ENCODE results near the gene PRR36. TPM values are rescaled to one million over a fixed set of nuclear protein-coding genes. Genes with fewer than 3 reads are reported as not detected.
"Not testable (repeated sequence)": the region's sequence is repeated elsewhere in the genome, so short reads cannot be mapped to it uniquely, and the experiment has no call there.

The PRR36 gene
- polyA plus RNA-seq, 3 donors: 4.2 to 4.5 (median 4.3) TPM

- DNase-seq (ENCODE audit: low read depth in 3 of 3, low spot score in 2 of 3): no peak
These were observed 26.7 kb upstream of the PRR36 start for GRCh38 chr19:7900931-7901330.

- DNase-seq (ENCODE audit: low read depth in 3 of 3, low spot score in 2 of 3): no peak
These were observed 26.2 kb upstream of the PRR36 start for GRCh38 chr19:7900401-7900870.

DNA sequence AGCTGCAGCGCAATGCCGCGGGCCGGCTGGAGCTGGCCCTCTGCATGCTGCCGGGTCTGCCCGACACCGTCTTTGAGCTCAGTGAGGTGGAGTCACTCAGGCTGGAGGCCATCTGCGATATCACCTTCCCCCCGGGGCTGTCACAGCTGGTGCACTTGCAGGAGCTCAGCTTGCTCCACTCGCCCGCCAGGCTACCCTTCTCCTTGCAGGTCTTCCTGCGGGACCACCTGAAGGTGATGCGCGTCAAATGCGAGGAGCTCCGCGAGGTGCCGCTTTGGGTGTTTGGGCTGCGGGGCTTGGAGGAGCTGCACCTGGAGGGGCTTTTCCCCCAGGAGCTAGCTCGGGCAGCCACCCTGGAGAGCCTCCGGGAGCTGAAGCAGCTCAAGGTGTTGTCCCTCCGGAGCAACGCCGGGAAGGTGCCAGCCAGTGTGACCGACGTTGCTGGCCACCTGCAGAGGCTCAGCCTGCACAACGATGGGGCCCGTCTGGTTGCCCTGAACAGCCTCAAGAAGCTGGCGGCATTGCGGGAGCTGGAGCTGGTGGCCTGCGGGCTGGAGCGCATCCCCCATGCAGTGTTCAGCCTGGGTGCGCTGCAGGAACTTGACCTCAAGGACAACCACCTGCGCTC, 25.7 kb upstream of the PRR36 start:
- no peak for DNase-seq (ENCODE audit: low read depth in 3 of 3, low spot score in 2 of 3)

DNA sequence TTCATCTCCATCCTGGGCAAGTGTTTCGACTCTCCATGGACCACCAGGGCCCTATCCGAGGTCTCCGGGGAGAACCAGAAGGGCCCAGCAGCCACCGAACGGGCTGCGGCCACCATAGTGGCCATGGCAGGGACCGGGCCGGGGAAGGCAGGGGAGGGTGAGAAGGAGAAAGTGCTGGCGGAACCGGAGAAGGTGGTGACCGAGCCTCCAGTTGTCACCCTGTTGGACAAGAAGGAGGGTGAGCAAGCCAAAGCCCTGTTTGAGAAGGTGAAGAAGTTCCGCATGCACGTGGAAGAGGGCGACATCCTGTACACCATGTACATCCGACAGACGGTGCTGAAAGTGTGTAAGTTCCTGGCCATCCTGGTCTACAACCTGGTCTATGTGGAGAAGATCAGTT, 24.8 kb upstream of the PRR36 start:
- no peak for DNase-seq (ENCODE audit: low read depth in 3 of 3, low spot score in 2 of 3)

DNA sequence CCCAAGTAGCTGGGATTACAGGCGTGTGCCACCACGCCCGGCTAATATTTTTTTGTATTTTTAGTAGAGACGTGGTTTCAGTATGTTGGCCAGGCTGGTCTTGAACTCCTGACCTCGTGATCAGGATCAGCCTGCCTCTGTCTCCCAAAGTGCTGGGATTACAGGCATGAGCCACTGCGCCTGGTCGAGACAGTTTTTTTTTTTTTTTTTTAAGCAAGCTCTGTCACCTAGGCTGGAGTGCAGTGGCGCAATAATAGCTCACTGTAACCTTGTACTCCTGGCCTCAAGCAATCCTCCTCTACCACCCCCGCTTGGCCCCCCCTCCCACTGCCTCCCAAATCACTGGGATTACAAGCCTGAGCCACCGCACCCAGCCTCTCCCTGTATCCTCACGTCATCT, 23.1 kb upstream of the PRR36 start:
- no peak for DNase-seq (ENCODE audit: low read depth in 3 of 3, low spot score in 2 of 3)

DNA sequence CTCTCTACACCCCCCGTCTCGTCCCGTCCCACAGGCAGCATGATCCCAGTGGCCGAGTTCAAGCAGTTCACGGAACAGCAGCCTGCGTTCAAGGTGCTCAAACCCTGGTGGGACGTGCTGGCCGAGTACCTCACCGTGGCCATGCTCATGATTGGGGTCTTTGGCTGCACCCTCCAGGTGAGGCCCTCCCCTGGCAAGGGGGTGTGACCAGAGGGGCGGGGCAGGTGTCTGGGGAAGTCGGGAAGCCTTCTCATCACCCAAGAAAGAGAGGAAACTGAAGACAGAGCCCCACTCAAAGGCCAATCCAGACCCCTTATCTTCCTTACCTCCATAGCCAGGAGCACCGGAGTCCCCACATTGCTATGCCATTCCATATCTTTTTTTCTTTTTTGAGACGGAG, 21.4 kb upstream of the PRR36 start:
- DNase-seq (ENCODE audit: low read depth in 3 of 3, low spot score in 2 of 3): no peak

DNA sequence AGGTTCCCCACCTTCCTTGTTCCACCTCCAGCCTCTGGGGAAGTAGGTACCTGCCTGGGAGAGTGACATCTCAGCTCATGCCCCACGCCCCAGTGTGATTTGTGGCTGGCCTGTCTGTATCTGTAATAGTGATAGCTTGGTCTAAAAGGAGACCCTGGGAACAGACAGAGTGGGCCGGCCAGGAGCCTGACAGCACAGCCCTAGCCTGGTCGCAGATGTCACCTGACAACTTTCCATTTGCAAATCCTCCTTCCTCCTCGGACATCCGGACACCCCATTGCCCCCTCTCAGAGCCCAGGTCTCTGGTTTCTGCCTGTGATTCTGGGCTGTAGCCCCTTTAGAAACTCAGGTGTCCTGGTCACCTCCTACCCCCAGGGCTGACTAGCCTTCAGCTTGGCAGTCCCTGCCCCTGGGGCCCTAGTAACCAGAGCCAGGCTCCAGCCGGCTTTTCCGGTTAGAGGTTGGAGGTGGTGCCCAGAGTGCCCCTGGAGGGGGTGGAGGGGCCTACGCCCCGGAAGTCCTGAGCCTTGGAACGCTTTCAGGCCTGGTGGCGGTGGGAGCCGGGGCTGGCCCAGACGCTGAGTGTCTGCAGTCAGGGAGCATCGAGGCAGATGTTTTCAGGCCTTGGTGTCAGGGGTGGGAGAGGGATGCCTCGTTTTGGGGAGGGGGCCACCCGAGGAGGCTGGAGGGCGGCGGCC, 20.6 kb upstream of the PRR36 start:
- DNase-seq (ENCODE audit: low read depth in 3 of 3, low spot score in 2 of 3): no peak

DNA sequence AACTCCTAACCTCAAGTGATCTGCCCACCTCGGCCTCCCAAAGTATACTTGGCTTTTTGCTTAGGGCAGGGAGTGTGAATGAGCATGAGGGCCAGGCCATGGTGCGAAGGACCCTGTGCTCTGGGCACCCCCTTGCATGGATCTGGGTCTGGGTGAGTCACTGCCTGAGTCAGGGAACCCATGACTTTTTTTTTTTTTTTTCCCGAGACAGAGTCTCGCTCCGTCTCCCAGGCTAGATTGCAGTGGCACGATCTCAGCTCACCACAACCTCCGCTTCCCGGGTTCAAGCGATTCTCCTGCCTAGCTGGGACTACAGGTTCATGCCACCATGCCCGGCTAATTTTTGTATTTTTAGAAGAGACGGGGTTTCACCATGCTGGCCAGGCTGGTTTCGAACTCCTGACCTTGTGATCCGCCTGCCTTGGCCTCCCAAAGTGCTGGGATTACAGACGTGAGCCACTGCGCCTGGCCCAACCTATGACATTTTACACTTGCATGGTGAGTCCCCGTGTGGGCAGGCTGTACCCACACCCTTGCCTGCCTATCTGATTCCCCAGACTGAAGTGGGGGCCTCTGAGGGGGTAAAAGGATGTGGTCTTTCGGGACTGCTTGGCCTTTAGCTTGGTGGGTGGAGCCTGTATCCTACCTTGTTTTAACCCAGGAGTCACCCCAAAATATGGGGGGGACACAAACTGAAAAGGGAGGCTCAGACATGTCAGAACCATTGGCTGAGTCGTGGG, 19.3 kb upstream of the PRR36 start:
- DNase-seq (ENCODE audit: low read depth in 3 of 3, low spot score in 2 of 3): not testable (repeated sequence)

GRCh38 chr19:7888826-7889217, 14.6 kb upstream of the PRR36 start:
- no peak for DNase-seq (ENCODE audit: low read depth in 3 of 3, low spot score in 2 of 3)

DNA sequence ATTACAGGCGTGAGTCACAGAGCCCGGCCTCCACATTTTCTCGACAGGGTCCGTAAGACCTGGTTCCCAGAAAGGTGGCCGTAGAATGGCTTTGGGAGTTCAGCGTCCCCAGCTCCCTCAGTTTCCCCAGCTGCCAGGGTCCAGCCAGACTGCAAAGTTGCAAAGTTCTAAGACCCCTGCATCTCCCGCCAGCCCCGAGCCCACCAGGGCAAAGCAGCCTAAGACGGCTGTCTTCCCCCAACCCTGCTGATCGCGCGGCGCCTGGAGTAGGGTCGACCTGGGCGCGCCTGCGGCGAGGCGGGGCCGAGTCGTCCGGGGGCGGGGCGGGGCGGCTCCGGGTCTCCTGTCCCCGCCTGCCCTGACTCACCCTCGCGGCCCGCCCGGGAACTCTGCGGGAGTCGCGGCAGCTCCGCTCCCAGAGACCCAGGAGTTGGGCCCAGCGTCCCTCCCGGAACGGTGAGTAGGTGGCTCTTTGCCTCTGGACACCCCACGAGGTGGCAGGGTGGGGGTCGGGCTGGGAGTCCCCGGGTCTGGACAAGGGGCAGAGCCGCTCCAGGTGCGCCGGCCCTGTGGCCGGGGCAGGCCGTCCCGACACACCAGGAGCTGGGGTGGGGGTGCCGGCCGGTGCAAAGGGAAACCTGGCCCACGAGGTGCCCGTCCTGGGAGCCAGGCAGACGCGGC, 14.1 kb upstream of the PRR36 start, which contains the start of gene LRRC8E:
Gene LRRC8E (plus strand): TSS at position 366 of the 681 bp plus-strand sequence. CDS start 7,094 bp downstream, outside the sequence.
- no peak for DNase-seq (ENCODE audit: low read depth in 3 of 3, low spot score in 2 of 3)

DNA sequence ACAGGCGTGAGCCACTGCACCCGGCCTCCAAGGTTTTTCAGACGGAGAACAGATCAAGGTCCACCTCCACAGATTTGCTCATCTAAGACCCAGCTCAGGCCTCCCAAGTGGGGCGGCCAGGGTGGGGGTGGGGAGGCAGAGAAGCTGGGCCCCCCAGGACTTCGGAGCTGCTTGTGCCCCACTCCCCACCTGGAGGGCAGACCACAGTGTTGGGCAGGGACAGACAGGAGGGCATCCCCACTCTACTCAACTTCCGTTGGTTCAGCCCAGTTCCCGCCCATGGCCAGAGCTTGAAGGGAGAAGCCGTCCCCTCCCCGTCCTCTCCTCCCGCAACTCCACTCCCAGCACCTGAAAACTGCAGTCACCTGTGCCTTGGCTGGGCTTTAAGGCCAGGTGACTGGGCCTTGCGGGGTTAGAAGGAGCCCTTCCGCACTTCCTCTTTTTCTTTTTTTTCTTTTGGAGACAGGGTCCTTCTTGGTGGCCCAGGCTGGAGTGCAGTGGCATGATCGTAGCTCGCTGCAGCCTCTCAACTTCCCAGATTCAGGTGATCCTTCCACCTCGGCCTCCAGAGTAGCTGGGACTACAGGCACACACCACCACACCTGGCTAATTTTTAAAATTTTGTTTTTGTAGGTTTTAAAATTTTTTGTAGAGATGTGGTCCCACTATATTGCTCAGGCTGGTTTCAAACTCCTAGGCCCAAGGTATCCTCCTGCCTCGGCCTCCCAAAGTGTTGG, 13.4 kb upstream of the PRR36 start:
- DNase-seq (ENCODE audit: low read depth in 3 of 3, low spot score in 2 of 3): no peak

DNA sequence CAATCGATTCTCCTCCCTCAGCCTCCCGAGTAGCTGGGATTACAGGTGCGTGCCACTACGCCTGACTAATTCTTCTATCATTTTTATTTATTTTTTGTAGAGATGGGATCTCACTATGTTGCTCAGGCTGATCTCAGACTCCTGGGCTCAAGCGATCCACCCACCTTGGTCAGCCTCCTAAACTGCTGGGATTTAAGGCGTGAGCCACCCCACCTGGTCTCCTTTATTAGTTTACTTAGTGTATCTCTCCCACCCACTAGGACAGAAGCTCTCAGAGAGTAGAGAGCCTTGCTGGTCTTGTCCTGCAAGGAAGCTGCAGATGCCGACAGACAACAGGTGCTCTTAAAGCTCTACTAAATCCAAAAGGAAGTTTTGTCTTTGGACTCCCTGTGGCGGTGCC, 11.6 kb upstream of the PRR36 start:
- no peak for DNase-seq (ENCODE audit: low read depth in 3 of 3, low spot score in 2 of 3)

GRCh38 chr19:7883796-7884570, 9.8 kb upstream of the PRR36 start:
- DNase-seq (ENCODE audit: low read depth in 3 of 3, low spot score in 2 of 3): no peak

GRCh38 chr19:7883105-7883504, 8.9 kb upstream of the PRR36 start:
- no peak for DNase-seq (ENCODE audit: low read depth in 3 of 3, low spot score in 2 of 3)

- DNase-seq (ENCODE audit: low read depth in 3 of 3, low spot score in 2 of 3): no peak
These were observed 7.7 kb upstream of the PRR36 start for GRCh38 chr19:7881910-7882309.

GRCh38 chr19:7879836-7880235, 5.6 kb upstream of the PRR36 start:
- DNase-seq (ENCODE audit: low read depth in 3 of 3, low spot score in 2 of 3): no peak

DNA sequence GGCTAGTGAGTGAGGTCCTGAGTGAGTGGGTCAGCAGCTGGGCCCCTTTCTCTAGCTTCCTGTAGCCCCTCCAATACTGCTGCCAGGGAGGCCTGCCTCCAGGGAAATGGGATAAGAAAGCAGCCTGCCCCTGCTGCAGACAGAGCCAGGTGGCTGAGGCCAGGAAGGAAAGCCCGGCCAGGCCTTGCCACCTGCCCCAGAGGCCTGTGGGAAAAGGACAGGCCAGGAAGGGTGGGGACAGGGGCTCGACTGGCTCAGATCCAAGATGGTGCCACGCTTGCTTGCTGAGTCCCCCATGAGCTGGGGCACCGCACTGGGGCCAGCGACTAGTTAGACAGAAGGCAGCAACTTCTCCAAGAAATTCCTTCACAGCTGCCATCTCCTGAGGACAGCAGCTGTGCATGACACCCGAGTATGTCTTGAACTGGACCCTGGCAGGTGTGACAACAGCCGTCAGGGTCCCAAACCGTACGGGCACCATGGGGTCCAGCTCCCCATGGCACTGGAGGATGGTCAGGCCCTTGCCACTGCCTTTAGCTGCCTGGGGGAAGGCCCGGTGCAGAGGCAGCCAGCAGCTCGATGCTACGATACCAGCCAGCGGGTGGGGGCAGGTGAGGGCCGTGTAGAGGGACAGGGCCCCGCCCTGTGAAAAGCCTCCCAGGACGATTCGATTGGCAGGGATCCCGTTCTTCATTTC, 5.1 kb upstream of the PRR36 start:
- no peak for DNase-seq (ENCODE audit: low read depth in 3 of 3, low spot score in 2 of 3)

- DNase-seq (ENCODE audit: low read depth in 3 of 3, low spot score in 2 of 3): no peak
These were observed 3.2 kb upstream of the PRR36 start for GRCh38 chr19:7877249-7877836.

DNA sequence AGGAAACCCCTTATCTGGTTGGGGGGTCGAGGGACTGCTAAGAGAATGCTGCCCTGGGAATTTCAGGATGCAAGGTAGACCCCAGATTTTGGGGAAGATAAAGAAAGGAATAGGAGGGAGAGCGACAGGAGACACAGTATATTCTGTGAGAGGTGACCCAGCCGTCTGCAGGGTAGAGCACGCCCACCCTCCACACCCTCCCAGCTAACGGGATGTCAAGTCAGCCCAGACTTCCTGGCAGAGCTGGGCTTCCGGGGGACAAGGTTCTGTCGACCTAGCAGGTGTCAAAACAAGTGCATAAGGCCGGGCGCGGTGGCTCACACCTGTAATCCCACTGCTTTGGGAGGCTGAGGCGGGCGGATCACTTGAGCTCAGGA, 695 bp upstream of the PRR36 start:
- no peak for DNase-seq (ENCODE audit: low read depth in 3 of 3, low spot score in 2 of 3)

Measured in right renal cortex interstitium (tissue), 3 donors.